HG03354 (cell line): Measurements from ENCODE around the gene NFKBIA.
"Not testable (repeated sequence)": the region's sequence is repeated elsewhere in the genome, so short reads cannot be mapped to it uniquely, and the experiment has no call there.

Source experiments
- ATAC-seq: cut with Tn5 transposase; IDR thresholded peaks from one replicate; pipeline ENCODE4 v1.9.1; 2021; ENCODE audit warnings: mild to moderate bottlenecking; ENCODE audit not compliant: unreplicated experiment, poor library complexity, severe bottlenecking

The NFKBIA gene

GRCh38 chr14:35410858-35411257, 6.3 kb upstream of the NFKBIA start:
- ATAC-seq: no peak

DNA sequence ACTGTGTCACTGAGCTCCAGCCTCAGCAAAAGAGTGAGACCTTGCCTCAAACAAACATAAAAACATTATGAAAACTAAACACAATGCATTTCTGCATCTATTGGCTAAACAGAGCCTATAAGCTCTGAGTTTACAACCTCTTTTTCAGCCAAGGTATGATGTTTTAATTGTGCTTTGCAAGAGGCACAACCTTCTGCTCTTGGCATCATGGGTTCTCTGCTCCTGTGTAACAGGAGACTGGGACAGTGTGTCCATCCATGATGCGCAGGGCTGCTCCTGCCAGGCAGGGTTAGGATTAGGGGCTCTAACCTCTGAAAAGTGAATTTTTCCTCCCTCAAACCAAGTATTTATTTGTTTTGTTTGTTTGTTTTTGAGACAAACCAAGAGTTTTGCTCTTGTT, 5.0 kb upstream of the NFKBIA start:
- no peak for ATAC-seq

DNA sequence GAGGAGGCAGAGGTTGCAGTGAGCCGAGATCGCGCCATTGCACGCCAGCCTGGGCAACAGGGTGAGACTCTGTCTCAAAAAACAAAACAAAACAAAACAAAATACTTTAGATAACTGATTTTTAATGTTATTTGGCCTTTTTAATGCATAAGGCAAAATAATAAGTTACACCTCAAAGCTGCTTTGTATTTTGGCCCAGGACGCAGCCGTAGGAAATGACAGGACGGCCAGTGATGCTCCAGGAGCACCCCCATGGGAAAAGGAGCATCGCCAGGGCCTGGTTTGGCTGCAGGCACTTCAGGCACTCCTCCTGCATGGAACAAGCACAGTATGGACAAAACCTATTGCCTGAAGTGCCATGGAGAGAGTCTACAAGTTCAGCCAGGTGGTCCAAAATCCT, 3.5 kb upstream of the NFKBIA start:
- ATAC-seq: no peak

- ATAC-seq: no peak
Observed at GRCh38 chr14:35407306-35407630, 2.7 kb upstream of the NFKBIA start.

GRCh38 chr14:35406506-35407305, 2.2 kb upstream of the NFKBIA start:
- no peak for ATAC-seq

GRCh38 chr14:35406090-35406489, 1.5 kb upstream of the NFKBIA start:
- no peak for ATAC-seq

GRCh38 chr14:35405304-35405996, 901 bp upstream of the NFKBIA start:
- ATAC-seq: no peak

GRCh38 chr14:35403603-35404448, 723 bp downstream of the NFKBIA start:
- peak; percentile 54 for ATAC-seq

DNA sequence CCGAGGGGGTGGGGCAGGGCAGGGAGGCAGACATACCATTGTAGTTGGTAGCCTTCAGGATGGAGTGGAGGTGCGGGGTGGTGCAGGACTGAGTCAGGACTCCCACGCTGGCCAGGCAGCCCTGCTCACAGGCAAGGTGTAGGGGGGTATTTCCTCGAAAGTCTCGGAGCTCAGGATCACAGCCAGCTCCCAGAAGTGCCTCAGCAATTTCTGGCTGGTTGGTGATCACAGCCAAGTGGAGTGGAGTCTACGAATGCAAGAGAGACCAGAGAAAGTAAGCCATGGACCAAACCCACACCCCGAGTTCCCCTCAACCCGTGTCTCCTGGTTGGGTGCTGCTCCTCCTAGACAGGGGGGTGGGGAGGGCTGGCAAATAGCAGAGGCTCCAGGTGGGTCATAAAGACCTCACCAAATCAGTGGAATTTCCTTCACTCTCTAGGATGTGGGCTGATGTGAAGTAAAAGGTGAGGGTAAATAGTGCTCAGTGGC, 1.4 kb downstream of the NFKBIA start:
- no peak for ATAC-seq

GRCh38 chr14:35402323-35403113, 2.0 kb downstream of the NFKBIA start:
- ATAC-seq: no peak

DNA sequence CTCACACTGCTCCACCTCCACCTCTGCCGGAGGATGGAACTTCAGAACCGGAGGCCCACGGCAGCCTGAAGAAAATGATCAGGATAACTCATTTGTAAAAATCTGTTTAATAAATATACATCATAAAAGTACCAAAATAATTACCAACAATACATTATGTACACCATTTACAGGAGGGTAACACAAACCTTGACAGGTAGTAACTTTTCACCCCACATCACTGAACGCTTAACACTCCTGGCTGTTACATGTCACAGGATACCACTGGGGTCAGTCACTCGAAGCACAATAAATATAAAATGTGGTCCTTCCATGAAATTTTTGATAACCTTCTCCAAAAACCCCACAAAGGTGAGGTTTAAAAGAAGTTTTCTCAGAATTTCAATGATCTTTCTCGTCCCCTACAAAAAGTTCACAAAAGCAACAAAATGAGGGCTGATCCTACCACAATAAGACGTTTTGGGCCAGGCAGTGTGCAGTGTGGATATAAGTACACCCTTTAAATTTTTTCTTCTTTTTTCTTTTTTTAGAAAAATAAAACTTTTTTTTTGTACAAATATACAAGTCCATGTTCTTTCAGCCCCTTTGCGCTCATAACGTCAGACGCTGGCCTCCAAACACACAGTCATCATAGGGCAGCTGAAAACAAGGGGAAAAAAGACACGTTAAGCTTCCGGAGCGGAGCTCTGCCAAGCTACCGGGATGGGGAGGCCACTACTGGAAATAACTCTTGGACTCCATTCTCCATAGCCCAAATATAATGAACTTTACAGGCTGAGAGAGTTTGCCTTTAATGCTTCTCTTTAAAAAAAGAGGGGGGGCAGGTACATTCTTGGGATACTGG, 2.9 kb downstream of the NFKBIA start:
- ATAC-seq: no peak

- no peak for ATAC-seq
Observed at GRCh38 chr14:35400648-35401421, 3.7 kb downstream of the NFKBIA start.

DNA sequence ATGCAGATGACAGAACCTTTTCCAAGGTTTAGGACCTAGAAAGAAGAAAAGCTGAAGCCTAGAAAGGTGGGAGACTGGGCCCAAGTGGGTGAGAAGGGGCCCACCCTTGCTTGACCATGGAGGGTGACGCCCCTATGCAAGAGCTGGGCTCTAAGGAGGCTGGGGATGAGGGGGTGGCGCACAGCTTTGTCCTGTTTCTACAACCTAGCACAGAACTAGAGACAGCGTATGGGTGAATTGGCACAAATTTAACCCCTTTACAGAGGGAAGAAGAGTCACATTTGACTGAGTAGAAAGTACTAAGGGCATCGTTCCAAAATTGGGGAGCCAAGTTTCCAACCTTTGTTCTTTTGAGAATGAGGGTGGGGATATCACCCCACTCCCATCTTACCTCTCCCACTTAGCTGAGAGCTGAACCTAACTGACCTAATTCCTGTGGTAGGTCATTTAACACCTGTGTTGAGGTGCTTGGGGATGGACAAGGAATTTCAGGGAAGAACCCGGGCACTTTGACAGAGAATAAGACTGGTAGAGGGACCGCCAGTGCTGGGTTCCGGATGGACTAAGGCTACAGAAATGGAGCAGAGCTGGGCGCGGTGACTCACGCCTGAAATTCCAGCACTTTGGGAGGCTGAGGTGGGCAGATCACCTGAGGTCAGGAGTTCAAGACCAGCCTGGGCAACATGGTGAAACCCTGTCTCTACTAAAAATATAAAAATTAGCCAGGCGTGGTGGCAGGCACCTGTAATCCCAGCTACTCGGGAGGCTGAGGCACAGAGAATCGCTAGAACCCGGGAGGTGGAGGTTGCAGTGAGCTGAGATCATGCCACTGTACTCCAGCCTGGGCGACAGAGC, 5.2 kb downstream of the NFKBIA start:
- no peak for ATAC-seq

DNA sequence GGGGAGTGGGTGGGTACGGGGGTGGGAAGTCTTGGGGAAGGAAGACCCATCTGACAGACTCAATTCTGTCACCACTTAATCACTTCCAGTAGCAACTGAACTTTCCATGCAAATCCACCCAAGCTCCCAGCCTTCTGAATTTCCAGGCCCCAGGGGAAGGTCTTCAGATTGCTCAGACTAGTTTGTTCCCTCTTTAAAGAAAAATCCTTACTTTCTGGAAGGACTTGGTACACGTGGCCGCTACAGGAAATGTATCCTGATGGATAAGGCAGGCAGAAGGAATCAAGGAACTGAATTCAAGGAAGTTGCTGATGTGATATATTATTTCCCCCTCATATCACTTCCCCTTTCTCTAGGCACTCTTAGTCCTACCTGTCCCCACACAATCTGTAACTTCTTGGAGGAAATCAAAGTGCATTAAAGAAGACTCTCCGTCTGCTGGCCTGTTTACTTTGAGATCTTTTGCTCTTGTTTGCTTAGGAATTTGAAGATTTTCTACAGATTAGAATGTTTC, 6.4 kb downstream of the NFKBIA start:
- no peak for ATAC-seq

DNA sequence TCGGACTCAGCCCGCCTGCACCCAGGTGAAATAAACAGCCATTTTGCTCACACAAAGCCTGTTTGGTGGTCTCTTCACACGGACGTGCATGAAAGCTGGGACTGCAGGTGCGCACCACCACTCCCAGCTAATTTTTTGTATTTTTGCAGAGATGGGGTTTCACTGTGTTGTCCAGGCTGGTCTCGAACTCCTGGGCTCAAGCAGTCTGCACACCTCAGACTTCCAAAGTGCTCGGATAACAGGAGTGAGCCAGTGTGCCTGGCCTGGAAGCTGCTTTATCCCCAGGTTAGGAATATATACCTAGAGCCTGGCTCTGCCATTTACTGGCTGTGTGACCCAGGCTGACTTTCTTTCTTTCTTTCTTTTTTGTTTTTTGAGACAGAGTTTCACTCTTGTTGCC, 7.9 kb downstream of the NFKBIA start:
- not testable (repeated sequence) for ATAC-seq

- no peak for ATAC-seq
Observed at GRCh38 chr14:35395283-35395682, 9.3 kb downstream of the NFKBIA start.
